A549 (cell line): ENCODE measurements around the gene STMN3. TPM values are rescaled to one million over a fixed set of nuclear protein-coding genes. Genes with fewer than 3 reads are reported as not detected.

Experiments used
- ATAC-seq, 2 experiments: fragments of 200-7000 bp in 1 of 2; fragments of >200 bp in 1 of 2; cut with Nextera tagmentation in 1 of 2; cut with Tn5 transposase in 1 of 2; 3 replicates each; pipeline versions ENCODE4 v1.8.0 to v1.9.1; 2018 to 2020; ENCODE audit warnings: mild to moderate bottlenecking in 1 of 2, moderate library complexity in 1 of 2
- CTCF ChIA-PET: fragments of 300-600 bp; sonication (Branson Sonifier 250); formaldehyde crosslinking; extraction: SDS; loops from one replicate; lab custom pipeline; 2021; ENCODE audit warnings: antibody characterized with exemption, inconsistent platforms; lab: Yijun Ruan, JAX
- POLR2A ChIA-PET: fragments of 350-600 bp; formaldehyde crosslinking; extraction: SDS; loops from one replicate; lab custom pipeline; 2021; ENCODE audit warnings: antibody characterized with exemption, inconsistent platforms; lab: Yijun Ruan, JAX
- DNase-seq, 2 experiments: peaks; one replicate each; pipeline versions ENCODE4 v3.0.0 to v3.0.0-alpha.2; 2011 to 2016; ENCODE audit warnings: low read depth in 1 of 2, low spot score in 1 of 2
- FAIRE-seq: peaks from 2 replicates; lab custom pipeline; 2011; peaks lifted over from hg19 to GRCh38; lab: Jason Lieb, UNC
- H3K27ac ChIP-seq, 2 experiments: fragments of >200 bp; sonication (Bioruptor Twin); formaldehyde crosslinking; 3 replicates each; pipeline ENCODE4 v1.5.1; 2016 to 2017
- H3K4me1 ChIP-seq: fragments of >200 bp; sonication (Bioruptor Twin); formaldehyde crosslinking; 3 replicates; pipeline ENCODE4 v1.6.1; 2016
- H3K4me2 ChIP-seq: fragments of >200 bp; sonication (Bioruptor Twin); formaldehyde crosslinking; 3 replicates; pipeline ENCODE4 v1.6.1; 2016
- H3K4me3 ChIP-seq: fragments of >200 bp; sonication (Bioruptor Twin); formaldehyde crosslinking; 3 replicates; pipeline ENCODE4 v1.5.1; 2016
- H3K9me3 ChIP-seq: fragments of >200 bp; sonication (Bioruptor Twin); formaldehyde crosslinking; 3 replicates; pipeline ENCODE4 v1.6.1; 2016
- CBX8 ChIP-seq: fragments of 200-600 bp; sonication (generic); IDR thresholded peaks from 2 replicates; pipeline ENCODE4 v1.6.1; 2016
- CEBPB ChIP-seq, 2 experiments: fragments of >200 bp in 1 of 2; sonication (Bioruptor Twin) in 1 of 2; formaldehyde crosslinking in 1 of 2; IDR thresholded peaks; 2 replicates each; pipeline ENCODE4 v1.6.1; 2012 to 2016
- CHD2 ChIP-seq: fragments of 150-350 bp; IDR thresholded peaks from 2 replicates; pipeline ENCODE4 v1.6.1; 2014; ENCODE audit warnings: low read length; ENCODE audit not compliant: partially characterized antibody
- EHF ChIP-seq: fragments of 250-450 bp; sonication (Bioruptor Pico); IDR thresholded peaks from 2 replicates; pipeline ENCODE4 v1.5.0; 2020; ENCODE audit warnings: mild to moderate bottlenecking
- FOSL2 ChIP-seq, 2 experiments: fragments of 450-650 bp in 1 of 2; fragments of >200 bp in 1 of 2; sonication (Bioruptor Twin) in 1 of 2; formaldehyde crosslinking; IDR thresholded peaks; 2 replicates each; pipeline versions ENCODE4 v1.5.0 to v1.6.1; 2016 to 2020; ENCODE audit warnings: mild to moderate bottlenecking in 1 of 2, moderate library complexity in 1 of 2
- HEYL ChIP-seq: fragments of 250-450 bp; sonication (Bioruptor Pico); IDR thresholded peaks from 2 replicates; pipeline ENCODE4 v1.8.0; 2021; ENCODE audit warnings: mild to moderate bottlenecking, moderate library complexity
- HOXA7 ChIP-seq: fragments of 250-450 bp; sonication (Bioruptor Pico); IDR thresholded peaks from 2 replicates; pipeline ENCODE4 v1.5.0; 2020; ENCODE audit warnings: mild to moderate bottlenecking, moderate library complexity
- JUNB ChIP-seq: fragments of >200 bp; sonication (Bioruptor Twin); formaldehyde crosslinking; IDR thresholded peaks from 2 replicates; pipeline ENCODE4 v1.6.1; 2016
- KDM5A ChIP-seq: fragments of 200-600 bp; sonication (generic); IDR thresholded peaks from 2 replicates; pipeline ENCODE4 v1.6.1; 2016; ENCODE audit warnings: antibody characterized with exemption, mild to moderate bottlenecking
- NR3C1 ChIP-seq: fragments of >200 bp; sonication (Bioruptor Twin); formaldehyde crosslinking; IDR thresholded peaks from 3 replicates; pipeline ENCODE4 v1.6.1; 2017
- RNF2 ChIP-seq: fragments of 200-600 bp; sonication (generic); IDR thresholded peaks from 2 replicates; pipeline ENCODE4 v1.6.1; 2016; ENCODE audit warnings: low read depth, mild to moderate bottlenecking, antibody characterized with exemption, moderate library complexity, borderline replicate concordance
- SREBF2 ChIP-seq: fragments of 450-650 bp; IDR thresholded peaks from 2 replicates; pipeline ENCODE4 v1.6.1; 2014; ENCODE audit warnings: mild to moderate bottlenecking, moderate library complexity
- WGBS: methylation state at CpG from one replicate; pipeline ENCODE4 v1.1.6; 2017; ENCODE audit errors: missing lambda C conversion rate; 5-methylcytosine and 5-hydroxymethylcytosine counted together
- polyA plus RNA-seq, 4 experiments: library from polyadenylated mRNA; depleted of rRNA in 3 of 4; stranded (reverse); fragments of >200 nt; fragmentation: RNase III in 1 of 4; extraction: RNeasy Plus Mini Kit Qiagen cat#74134 plus additional on column Dnase treatment in 1 of 4; gene quantifications; 2 replicates in 3 of 4; 3 replicates in 1 of 4; pipeline ENCODE4 v1.2.3, GENCODE V29; 2011 to 2017
- TF ChIP-seq, protein P1 (sequence below): IDR thresholded peaks from 2 replicates; pipeline ENCODE4 v1.6.1; 2012; ENCODE audit warnings: low read depth, borderline replicate concordance
- TF ChIP-seq, protein P2 (sequence below): IDR thresholded peaks from 2 replicates; pipeline ENCODE4 v1.6.1; 2012
- TF ChIP-seq, protein P3 (sequence below): fragments of 450-650 bp; IDR thresholded peaks from 2 replicates; pipeline ENCODE4 v1.6.1; 2014; ENCODE audit warnings: antibody characterized with exemption

The STMN3 gene
- polyA plus RNA-seq, 2 of the 4 experiments (the other 2 are of a cell fraction) = 2.8 to 3.2 TPM

DNA sequence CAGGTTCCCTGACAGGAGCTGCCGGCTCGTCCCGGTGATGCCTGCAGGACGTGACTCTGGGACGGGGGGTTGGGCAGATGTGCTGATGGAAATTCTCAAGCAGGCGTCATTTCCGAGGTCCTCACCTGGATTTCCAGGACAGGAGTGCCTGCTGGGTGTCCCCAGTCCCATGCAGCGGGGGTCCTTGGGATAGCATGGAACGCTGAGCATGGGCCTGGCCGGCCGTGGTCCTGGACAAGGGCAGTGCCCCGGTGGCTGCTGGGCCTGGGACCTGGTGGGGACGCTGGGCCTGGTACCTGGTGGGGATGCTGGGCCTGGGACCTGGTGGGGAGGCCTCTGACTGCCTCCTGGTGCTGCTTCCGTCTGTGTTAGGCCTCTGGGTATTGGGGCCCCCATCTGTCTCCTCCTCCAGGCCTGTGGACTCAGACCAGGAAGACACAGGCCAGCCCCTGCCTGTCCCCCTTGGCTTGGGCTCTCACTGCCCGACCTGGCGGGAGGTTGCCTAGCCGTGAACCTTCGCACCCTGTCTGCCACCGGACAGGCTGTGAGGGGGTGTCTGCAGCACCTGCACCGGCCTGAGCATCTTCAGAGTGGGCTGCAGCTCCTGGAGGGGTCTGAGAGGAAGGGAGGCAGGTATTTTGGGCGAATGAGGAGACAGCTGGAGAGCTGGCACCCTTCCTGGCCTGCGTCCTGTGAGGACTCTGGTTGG is 11.1 kb upstream of the STMN3 start:
- no peak overlapping the region for H3K27ac ChIP-seq
- FAIRE-seq (no peak), DNase-seq (no peak), ATAC-seq (no peak)
- no peak overlapping the region for H3K4me3 ChIP-seq
- H3K9me3 ChIP-seq = no peaks in the 10 kb centered on the region
- TF ChIP-seq CHD2 (no peak), CEBPB (IDR thresholded peaks at IDR 0.05) (no peak), FOSL2 (IDR thresholded peaks at IDR 0.05) (no peak), FOSL2 (CRISPR knock-in tag; IDR thresholded peaks at IDR 0.05) (no peak)
- ChIA-PET CTCF (interaction anchor here (3.1 kb wide), 1 partner anchor 309 kb away, joined by 6 read pairs; no protein-coding TSS in a partner anchor), POLR2A (no interaction called here)
- peaks cover 3% of the 10 kb centered on the region; the same call in 2 of the 3 replicates for H3K4me1 ChIP-seq
- 93% methylated on average over 16 of the region's 22 CpGs for WGBS
- H3K4me2 ChIP-seq = no peak overlapping the region

DNA sequence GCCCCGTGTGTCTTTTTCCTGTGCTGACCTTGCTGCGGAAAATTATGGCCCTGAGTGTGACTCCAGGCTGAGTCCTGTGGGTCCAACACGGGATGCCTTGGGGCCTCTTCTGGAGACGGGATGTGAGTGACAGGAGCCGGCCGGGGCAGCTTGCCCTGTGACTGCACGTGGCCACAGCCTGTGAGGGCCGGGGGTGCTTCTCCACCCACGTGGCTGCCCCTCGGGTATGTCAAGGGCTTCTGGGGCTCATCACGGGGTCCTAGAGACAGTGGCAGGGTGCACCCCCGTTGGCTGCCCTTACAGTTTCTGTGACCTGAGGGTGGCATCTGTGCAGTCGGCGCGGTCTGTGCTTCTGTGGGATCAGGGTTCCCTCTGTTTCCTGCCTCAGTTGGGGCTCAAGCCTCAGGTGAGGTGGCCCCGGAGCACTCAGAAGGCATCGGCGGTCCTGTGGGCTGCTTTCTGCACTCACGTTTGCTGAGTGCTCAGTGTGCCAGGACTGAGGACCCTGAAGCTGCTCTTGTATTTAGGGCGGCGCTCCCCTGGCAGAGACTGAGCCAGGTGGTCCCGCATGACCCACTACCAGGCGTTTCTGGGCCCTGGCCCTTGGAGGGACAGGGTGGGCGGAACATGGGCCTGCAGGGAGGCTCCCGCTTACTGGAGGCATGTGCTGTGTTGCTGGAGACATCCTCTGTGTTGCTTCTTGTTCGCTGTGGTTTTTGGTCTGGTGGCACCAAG is 10.3 kb upstream of the STMN3 start:
- Histone ChIP-seq H3K4me1 (peaks cover 6% of the 10 kb centered on the region; the same call in 2 of the 3 replicates), H3K4me3 (no peak overlapping the region), H3K9me3 (no peaks in the 10 kb centered on the region), H3K27ac (no peak overlapping the region), H3K4me2 (no peak overlapping the region)
- WGBS = 91% methylated on average over 19 of the region's 26 CpGs
- FAIRE-seq (no peak), ATAC-seq (no peak), DNase-seq (no peak)
- ChIA-PET CTCF (no interaction called here), POLR2A (no interaction called here)
- TF ChIP-seq RNF2 = no peak
- TF ChIP-seq, protein P1, sequence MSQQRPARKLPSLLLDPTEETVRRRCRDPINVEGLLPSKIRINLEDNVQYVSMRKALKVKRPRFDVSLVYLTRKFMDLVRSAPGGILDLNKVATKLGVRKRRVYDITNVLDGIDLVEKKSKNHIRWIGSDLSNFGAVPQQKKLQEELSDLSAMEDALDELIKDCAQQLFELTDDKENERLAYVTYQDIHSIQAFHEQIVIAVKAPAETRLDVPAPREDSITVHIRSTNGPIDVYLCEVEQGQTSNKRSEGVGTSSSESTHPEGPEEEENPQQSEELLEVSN = no peak
- no peak for TF ChIP-seq EHF
- TF ChIP-seq CBX8 = no peak
- no peak for TF ChIP-seq HOXA7 (CRISPR knock-in tag)
- no peak for TF ChIP-seq KDM5A
- TF ChIP-seq, protein P2, sequence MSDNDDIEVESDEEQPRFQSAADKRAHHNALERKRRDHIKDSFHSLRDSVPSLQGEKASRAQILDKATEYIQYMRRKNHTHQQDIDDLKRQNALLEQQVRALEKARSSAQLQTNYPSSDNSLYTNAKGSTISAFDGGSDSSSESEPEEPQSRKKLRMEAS = no peak
- TF ChIP-seq CEBPB (IDR thresholded peaks at IDR 0.05) = no peak
- TF ChIP-seq JUNB = no peak

DNA sequence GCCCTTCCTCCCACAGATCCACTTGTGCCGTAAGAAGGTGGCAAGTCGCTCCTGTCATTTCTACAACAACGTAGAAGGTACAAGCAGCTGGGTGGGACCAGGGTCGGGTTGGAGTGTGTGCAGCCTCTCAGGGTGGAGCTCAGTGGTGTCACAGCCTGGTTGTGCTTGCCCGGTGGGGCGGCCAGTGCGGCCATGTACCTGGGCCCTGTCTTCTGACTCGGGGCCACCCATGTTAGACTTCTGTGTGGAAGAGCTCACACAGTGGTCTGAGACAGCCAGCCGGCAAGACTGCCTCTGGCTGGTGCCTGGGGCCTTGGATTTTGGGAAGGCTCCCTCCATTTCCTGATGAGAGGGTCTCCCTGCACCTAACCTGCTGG is 9.6 kb upstream of the STMN3 start:
- Histone ChIP-seq H3K9me3 (no peaks in the 10 kb centered on the region), H3K4me3 (no peak overlapping the region), H3K4me2 (no peak overlapping the region), H3K27ac (no peak overlapping the region), H3K4me1 (peaks cover 6% of the 10 kb centered on the region; the same call in 2 of the 3 replicates)
- no peak for FAIRE-seq
- CTCF ChIA-PET = interaction anchor here (0.9 to 2.7 kb wide), 2 partner anchors 18 to 311 kb away, joined by 4 to 8 read pairs; no protein-coding TSS in a partner anchor
- no peak for DNase-seq
- TF ChIP-seq, protein P1 = no peak
- WGBS = 84% methylated on average over 9 of the region's 9 CpGs
- no peak for ATAC-seq
- POLR2A ChIA-PET = no interaction called here

DNA sequence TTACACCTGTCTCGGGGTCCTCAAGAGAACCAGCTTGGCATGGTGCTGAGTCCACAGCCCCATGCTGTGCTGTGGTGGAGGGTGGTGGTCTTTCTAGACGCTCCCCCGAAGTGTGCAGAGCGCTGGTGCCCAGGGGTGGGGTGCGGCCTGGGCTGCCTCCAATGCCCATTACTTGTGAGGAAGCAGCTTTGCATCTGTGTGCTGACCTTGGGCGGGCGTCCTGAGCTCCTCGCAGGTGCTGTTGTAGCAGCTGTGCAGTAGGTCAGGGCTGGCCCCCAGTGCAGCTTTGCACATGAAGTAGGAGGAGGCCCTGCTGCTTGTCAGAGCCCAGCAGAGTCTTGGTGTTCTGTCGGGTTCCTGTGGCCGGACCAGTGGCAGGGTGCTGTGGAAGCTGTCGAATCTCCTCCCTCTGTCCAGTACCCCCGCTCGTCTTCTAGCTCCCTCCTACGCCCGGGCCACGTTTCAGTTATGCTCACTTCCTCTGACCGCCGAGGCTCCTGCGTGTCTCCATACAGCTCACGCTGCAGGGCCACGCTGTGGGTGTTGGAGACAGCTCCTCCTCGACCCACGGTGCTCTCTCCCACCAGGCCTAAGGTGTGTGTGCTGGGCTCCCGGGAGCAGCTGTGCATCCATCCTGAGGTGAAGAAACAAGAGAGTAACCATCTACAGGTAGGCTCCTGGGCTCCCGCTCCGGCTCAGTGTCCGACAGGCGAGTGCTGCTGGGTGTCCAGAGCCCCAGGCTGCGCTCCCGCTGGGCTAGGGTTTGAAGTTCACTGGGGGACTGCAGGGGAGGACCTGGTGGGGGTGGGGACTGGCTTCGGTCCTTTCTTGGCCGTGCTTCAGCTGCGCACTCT is 9.0 kb upstream of the STMN3 start:
- POLR2A ChIA-PET = no interaction called here
- FAIRE-seq (no peak), ATAC-seq (no peak), DNase-seq (no peak)
- Histone ChIP-seq H3K4me1 (peaks cover 6% of the 10 kb centered on the region; the same call in 2 of the 3 replicates), H3K27ac (no peak overlapping the region), H3K4me3 (no peak overlapping the region), H3K4me2 (no peak overlapping the region), H3K9me3 (no peaks in the 10 kb centered on the region)
- TF ChIP-seq, protein P3, sequence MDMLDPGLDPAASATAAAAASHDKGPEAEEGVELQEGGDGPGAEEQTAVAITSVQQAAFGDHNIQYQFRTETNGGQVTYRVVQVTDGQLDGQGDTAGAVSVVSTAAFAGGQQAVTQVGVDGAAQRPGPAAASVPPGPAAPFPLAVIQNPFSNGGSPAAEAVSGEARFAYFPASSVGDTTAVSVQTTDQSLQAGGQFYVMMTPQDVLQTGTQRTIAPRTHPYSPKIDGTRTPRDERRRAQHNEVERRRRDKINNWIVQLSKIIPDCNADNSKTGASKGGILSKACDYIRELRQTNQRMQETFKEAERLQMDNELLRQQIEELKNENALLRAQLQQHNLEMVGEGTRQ = no peak
- TF ChIP-seq NR3C1 (no peak), SREBF2 (no peak), HEYL (CRISPR knock-in tag) (no peak), EHF (no peak)
- CTCF ChIA-PET = interaction anchor here (0.9 to 2.7 kb wide), 4 partner anchors 19 to 312 kb away, joined by 3 to 9 read pairs (median 6); partner anchors contain the start of gene PTK6
- WGBS = 89% methylated on average over 23 of the region's 33 CpGs
